Measurements from ENCODE around the gene RIOX2. TPM values are rescaled to one million over a fixed set of nuclear protein-coding genes. Genes with fewer than 3 reads are reported as not detected.

RIOX2 gene
- total RNA-seq, 1 donor from 2014 or later: 22.0 TPM

- DNase-seq (ENCODE audit: low read depth): no peak
- Histone ChIP-seq H3K27me3 (ENCODE audit: control insufficient read depth, insufficient read depth, low read length) (peaks cover 3% of the 10 kb centered on the region), H3K4me3 (ENCODE audit: low read depth, low read length) (no peak overlapping the region), H3K36me3 (ENCODE audit: control insufficient read depth, insufficient read depth, low read length) (no peaks in the 10 kb centered on the region)
- no peak for TF ChIP-seq CTCF (IDR thresholded peaks at IDR 0.05; ENCODE audit: insufficient read depth, low read length, poor library complexity, severe bottlenecking)
Measured at GRCh38 chr3:97988784-97989568, 16.7 kb upstream of the RIOX2 start.

DNA sequence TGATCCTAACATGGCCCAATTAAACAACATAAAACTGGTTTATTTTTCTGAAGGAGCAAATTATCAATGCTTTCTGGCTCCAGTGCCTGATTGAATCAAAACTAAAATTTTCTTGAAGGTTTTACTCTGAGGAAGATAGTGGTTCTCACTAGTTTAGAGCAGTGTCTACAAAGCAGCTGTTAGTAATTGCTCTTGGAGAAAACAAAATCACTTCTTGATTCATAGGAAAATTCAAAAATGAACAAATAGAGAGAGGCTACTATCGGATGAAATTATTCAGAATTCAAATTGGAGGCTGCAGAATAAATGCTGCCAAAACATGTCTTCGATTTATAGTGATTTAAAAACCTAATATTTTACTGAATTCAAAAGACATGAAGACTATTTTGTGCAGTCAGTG lies 15.1 kb upstream of the RIOX2 start:
- H3K36me3 ChIP-seq (ENCODE audit: control insufficient read depth, insufficient read depth, low read length): no peaks in the 10 kb centered on the region
- no peak for TF ChIP-seq CTCF (IDR thresholded peaks at IDR 0.05; ENCODE audit: insufficient read depth, low read length, poor library complexity, severe bottlenecking)
- DNase-seq (ENCODE audit: low read depth): no peak
- H3K4me3 ChIP-seq (ENCODE audit: low read depth, low read length): no peak overlapping the region
- H3K27me3 ChIP-seq (ENCODE audit: control insufficient read depth, insufficient read depth, low read length): no peaks in the 10 kb centered on the region

DNA sequence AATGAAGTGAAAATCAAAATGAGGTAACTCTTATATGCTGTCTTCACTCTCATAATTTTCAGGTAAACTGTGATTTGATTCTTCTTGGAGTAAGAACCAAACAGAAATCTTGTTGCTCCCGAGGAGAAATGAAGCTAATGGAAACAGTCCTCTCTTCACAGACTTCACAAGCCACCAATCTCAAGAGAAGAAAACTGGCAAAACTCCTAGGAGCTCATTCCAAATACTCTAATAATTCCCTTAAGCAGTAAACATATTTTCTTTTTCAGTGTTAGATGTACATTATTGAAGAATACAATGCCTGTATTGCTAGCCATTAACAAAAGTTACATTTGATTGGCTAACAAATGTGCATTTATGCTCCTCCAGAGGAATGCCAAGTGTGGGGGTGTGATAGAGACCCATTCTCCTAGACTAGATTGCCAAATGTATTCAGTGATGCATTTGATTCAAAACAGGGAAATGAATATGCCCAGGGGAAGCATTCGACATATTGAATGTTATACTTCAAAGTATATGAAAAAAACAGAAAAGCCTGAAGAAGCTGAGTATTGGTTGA lies 11.8 kb upstream of the RIOX2 start:
- Histone ChIP-seq H3K27me3 (ENCODE audit: control insufficient read depth, insufficient read depth, low read length) (no peaks in the 10 kb centered on the region), H3K36me3 (ENCODE audit: control insufficient read depth, insufficient read depth, low read length) (no peaks in the 10 kb centered on the region), H3K4me3 (ENCODE audit: low read depth, low read length) (no peak overlapping the region)
- TF ChIP-seq CTCF (IDR thresholded peaks at IDR 0.05; ENCODE audit: insufficient read depth, low read length, poor library complexity, severe bottlenecking): no peak
- no peak for DNase-seq (ENCODE audit: low read depth)

DNA sequence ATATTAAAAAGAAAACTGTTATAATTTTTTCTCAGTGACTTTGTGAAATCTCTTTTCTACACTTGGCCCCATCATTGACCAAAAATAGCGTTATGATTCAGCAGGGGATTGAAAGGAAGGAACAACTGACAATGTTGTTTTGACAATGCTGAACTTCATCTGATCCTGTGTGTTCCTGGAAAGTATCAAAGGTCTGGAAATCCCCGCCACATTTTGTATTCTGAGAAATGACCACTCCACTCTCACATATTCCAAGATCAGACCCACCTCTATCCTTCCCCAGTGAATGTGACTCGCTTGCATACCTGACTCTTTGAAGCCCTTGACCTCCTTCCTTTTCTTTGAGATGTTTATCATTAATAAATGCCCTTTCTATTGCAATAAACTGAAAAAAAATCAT lies 9.7 kb upstream of the RIOX2 start:
- DNase-seq (ENCODE audit: low read depth): no peak
- Histone ChIP-seq H3K36me3 (ENCODE audit: control insufficient read depth, insufficient read depth, low read length) (no peaks in the 10 kb centered on the region), H3K4me3 (ENCODE audit: low read depth, low read length) (no peak overlapping the region), H3K27me3 (ENCODE audit: control insufficient read depth, insufficient read depth, low read length) (no peaks in the 10 kb centered on the region)
- no peak for TF ChIP-seq CTCF (IDR thresholded peaks at IDR 0.05; ENCODE audit: insufficient read depth, low read length, poor library complexity, severe bottlenecking)

DNA sequence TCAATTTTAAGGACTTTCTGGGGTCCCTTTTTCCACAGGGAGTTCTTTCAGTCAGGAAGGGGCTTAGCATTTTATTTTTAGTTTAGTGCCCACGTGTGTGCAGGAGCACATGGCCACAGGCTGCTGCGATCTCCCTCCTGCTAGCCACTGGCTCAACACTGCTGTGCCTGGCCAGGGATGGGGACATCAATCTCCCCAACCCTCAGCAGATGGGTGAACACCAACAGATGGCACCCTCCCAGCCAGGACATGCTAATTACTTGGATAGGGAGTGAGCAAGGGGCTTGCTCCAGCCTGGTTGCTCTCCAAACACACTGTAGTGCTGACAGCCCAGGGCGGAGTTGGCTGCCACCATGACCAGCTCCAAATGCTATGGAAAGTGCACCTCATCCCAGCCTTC lies 7.4 kb upstream of the RIOX2 start:
- Histone ChIP-seq H3K4me3 (ENCODE audit: low read depth, low read length) (no peak overlapping the region), H3K27me3 (ENCODE audit: control insufficient read depth, insufficient read depth, low read length) (no peaks in the 10 kb centered on the region), H3K36me3 (ENCODE audit: control insufficient read depth, insufficient read depth, low read length) (no peaks in the 10 kb centered on the region)
- no peak for TF ChIP-seq CTCF (IDR thresholded peaks at IDR 0.05; ENCODE audit: insufficient read depth, low read length, poor library complexity, severe bottlenecking)
- DNase-seq (ENCODE audit: low read depth): no peak

GRCh38 chr3:97975466-97975865 lies 3.2 kb upstream of the RIOX2 start:
- no peak for DNase-seq (ENCODE audit: low read depth)
- Histone ChIP-seq H3K4me3 (ENCODE audit: low read depth, low read length) (no peak overlapping the region), H3K36me3 (ENCODE audit: control insufficient read depth, insufficient read depth, low read length) (no peaks in the 10 kb centered on the region), H3K27me3 (ENCODE audit: control insufficient read depth, insufficient read depth, low read length) (no peaks in the 10 kb centered on the region)
- no peak for TF ChIP-seq CTCF (IDR thresholded peaks at IDR 0.05; ENCODE audit: insufficient read depth, low read length, poor library complexity, severe bottlenecking)

Data from kidney epithelial cell (primary cell).